Cardiac fibroblast (primary cell): ENCODE data around the gene AMN.

Experiments used
- DNase-seq, 2 donors: peaks; one replicate each; pipeline versions ENCODE4 v3.0.0 to v3.0.0-alpha.2; 2010; ENCODE audit warnings: low read depth in 2 of 2
- H3K4me3 ChIP-seq, 2 donors: replicated peaks in 1 of 2; 1 replicate in 1 of 2; 2 replicates in 1 of 2; pipeline ENCODE4 v1.5.1; 2011; ENCODE audit warnings: low read depth in 2 of 2, low read length in 2 of 2, mild to moderate bottlenecking in 2 of 2, moderate library complexity in 1 of 2
- TF ChIP-seq, protein P1 (sequence below): IDR thresholded peaks from one replicate; pipeline ENCODE4 v1.5.1; 2011; ENCODE audit warnings: low read depth, mild to moderate bottlenecking, low read length, inconsistent platforms

AMN gene

DNA sequence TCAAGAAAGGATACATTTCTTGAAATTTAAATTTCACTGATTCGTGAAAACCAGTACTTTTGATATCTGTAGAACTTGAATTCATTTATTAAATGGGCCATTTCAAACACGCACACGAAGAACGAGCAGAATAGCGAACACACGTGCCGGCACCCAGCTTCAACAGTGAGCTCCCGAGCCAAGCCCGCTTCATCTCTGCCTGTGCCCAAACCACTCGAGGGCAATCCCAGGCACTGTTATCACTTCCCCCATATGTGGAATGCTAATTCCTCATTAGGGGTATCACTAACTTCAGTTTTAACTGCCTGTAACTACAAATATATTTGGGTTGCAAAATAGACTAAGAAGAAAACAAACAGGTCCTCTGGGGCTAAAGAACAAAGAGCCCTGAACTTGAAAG lies 48.0 kb downstream of the AMN start:
- DNase-seq = no peak
- no peak overlapping the region for H3K4me3 ChIP-seq
- TF ChIP-seq, protein P1, sequence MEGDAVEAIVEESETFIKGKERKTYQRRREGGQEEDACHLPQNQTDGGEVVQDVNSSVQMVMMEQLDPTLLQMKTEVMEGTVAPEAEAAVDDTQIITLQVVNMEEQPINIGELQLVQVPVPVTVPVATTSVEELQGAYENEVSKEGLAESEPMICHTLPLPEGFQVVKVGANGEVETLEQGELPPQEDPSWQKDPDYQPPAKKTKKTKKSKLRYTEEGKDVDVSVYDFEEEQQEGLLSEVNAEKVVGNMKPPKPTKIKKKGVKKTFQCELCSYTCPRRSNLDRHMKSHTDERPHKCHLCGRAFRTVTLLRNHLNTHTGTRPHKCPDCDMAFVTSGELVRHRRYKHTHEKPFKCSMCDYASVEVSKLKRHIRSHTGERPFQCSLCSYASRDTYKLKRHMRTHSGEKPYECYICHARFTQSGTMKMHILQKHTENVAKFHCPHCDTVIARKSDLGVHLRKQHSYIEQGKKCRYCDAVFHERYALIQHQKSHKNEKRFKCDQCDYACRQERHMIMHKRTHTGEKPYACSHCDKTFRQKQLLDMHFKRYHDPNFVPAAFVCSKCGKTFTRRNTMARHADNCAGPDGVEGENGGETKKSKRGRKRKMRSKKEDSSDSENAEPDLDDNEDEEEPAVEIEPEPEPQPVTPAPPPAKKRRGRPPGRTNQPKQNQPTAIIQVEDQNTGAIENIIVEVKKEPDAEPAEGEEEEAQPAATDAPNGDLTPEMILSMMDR = no peak

DNA sequence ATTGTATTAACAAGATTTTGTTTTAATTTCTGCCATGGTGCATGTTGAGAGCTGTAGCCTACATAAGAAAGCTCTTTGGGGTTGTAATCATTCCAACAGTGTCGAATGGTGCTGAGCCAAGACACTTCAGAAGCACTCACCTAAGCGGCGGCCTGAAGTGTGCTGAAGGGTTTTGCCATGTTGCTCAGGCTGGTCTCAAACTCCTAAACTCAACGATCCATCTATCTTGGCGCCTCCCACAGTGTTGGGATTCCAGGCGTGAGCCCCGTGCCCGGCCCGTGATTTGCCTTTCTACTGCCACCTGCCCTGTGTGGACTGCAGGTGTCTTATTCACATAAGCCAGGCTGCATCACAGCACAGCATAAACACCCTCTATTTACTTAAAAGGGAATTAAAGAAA lies 48.9 kb downstream of the AMN start:
- TF ChIP-seq, protein P1 = no peak
- H3K4me3 ChIP-seq = no peak overlapping the region
- no peak for DNase-seq

DNA sequence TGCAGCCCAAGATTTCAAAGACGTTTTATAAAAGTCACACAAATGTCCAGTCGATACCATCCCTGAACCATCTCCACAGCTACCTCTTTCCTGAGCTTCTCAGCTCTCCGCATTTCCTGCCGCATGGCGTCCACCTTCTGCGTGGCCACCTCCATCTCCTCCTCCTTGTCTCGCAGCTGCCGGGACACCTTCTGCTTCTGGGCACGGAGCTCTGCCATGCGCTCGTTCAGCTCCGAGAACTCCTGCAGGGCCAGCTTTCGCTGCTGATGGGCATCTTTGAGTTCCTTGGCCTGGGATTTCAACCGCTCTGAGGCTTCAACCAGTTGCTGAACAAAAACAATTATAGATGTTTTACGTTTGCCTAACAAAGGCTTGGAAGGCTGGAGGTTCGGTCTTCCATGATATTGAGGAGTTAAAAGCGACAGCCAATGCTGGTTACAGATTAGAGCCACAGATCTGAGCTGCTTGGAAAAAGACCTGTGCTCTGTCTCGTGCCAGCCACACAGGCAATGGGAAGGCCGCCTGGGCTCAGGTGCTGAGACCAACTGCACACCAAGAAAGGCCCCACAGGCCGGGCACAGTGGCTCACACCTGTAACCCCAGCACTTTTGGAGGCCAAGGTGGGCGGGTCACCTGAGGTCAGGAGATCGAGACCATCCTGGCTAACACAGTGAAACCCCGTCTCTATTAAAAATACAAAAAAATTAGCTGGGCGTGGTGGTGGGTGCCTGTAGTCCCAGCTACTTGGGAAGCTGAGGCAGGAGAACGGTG lies 49.6 kb downstream of the AMN start:
- DNase-seq = no peak
- no peak overlapping the region for H3K4me3 ChIP-seq
- TF ChIP-seq, protein P1 = no peak

DNA sequence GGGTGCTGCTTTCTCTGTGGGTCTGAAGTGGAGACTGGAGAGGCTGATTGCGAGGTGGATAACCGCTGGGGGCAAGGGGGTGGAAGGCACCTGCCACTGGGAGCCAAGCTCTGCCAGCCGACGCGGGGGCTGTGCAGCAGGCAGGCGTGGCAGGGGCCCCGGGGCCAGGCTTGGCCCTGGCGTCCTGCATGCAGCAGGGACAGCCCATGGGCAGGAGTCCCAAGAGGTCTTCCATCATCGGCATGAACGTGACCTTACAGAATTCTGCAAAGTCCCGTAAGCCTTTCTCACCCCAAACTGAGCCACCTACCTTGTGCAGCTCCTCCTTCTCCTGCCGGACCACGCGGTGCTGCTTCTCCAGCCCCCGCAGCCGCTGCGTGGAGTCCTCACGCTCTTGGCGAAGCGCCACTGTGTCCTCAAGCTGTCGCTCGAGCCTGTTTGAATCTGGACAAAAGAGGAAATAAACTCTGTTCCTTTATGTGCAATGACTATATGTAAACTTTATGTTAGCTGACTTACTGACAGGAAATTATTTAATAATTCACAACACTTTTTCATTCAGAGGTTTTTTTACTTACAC lies 51.3 kb downstream of the AMN start:
- TF ChIP-seq, protein P1 = no peak
- DNase-seq = no peak
- H3K4me3 ChIP-seq = no peak overlapping the region

DNA sequence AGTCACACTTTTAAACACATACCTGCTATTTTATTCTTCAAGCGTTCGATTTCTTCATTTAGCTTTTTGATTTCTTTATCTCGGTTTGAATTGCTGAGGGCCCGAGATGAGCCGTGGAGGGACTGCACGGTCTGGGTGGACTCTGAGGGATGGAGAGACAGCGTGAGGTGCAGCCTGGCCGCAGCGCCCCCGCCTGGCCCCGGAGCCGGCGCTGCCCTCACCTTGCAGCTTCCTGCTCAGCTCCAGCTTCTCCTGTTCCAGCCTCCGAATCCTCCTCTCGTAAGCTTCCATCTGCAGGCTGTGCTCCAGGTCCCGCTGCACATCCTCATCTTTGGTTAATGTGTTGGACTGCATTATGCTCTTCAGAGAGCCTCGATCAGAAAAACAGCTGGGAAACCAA lies 53.2 kb downstream of the AMN start:
- DNase-seq = no peak
- TF ChIP-seq, protein P1 = no peak
- no peak overlapping the region for H3K4me3 ChIP-seq

DNA sequence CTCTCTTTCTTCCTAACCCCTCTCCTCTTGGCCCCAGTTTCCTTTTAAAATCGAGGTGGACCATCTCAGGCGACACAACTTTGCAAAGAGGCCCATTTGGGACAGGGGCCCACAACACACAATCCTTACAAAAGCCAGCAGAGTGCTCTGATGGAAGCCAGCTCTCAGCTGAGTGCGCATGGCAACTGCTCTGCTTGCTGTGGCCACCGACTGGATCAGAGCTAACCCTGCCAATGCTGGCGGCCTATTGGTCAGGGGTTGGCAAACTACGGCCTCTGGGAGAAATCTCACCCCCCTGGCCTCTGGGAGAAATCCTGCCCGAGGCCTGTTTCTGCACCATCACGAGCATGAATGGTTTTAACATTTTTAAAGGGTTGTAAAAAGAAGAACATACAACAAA lies 55.0 kb downstream of the AMN start:
- H3K4me3 ChIP-seq = no peak overlapping the region
- TF ChIP-seq, protein P1 = no peak
- no peak for DNase-seq
